Central memory CD8-positive, alpha-beta T cell (primary cell): ENCODE measurements around the gene ICOSLG.
"Not testable (repeated sequence)": the region's sequence is repeated elsewhere in the genome, so short reads cannot be mapped to it uniquely, and the experiment has no call there.

Experiments
- ATAC-seq: fragments of 150-1000 bp; cut with Tn5 transposase; replicated peaks from 2 replicates; pipeline ENCODE4 v1.10.0; 2022; ENCODE audit warnings: mild to moderate bottlenecking, moderate FRiP score, moderate number of reproducible peaks; ENCODE audit not compliant: poor library complexity, severe bottlenecking; ENCODE audit errors: extremely low read depth
- DNase-seq, 2 donors: peaks; one replicate each; pipeline ENCODE4 v3.0.0; 2021; ENCODE audit warnings: low spot score in 2 of 2
- H3K27ac Mint-ChIP-seq: one replicate; pipeline ENCODE4 v1.8.0; 2022; ENCODE audit warnings: low read depth, mild to moderate bottlenecking, moderate library complexity, mixed read lengths
- H3K27me3 Mint-ChIP-seq: one replicate; pipeline ENCODE4 v1.8.0; 2022; ENCODE audit warnings: mixed read lengths
- H3K36me3 Mint-ChIP-seq: one replicate; pipeline ENCODE4 v1.8.0; 2022; ENCODE audit warnings: mild to moderate bottlenecking, moderate library complexity, mixed read lengths; ENCODE audit not compliant: insufficient read depth
- H3K4me1 Mint-ChIP-seq: one replicate; pipeline ENCODE4 v1.8.0; 2022; ENCODE audit warnings: mixed read lengths
- H3K4me3 Mint-ChIP-seq: one replicate; pipeline ENCODE4 v1.8.0; 2022; ENCODE audit warnings: mild to moderate bottlenecking, moderate library complexity, mixed read lengths
- H3K9me3 Mint-ChIP-seq: one replicate; pipeline ENCODE4 v1.8.0; 2022; ENCODE audit warnings: mixed read lengths

ICOSLG gene

GRCh38 chr21:44176127-44176526 is 64.6 kb downstream of the ICOSLG start:
- not testable (repeated sequence) for H3K27me3 Mint-ChIP-seq, ATAC-seq, H3K4me3 Mint-ChIP-seq, H3K27ac Mint-ChIP-seq, H3K9me3 Mint-ChIP-seq, DNase-seq, H3K4me1 Mint-ChIP-seq, H3K36me3 Mint-ChIP-seq

GRCh38 chr21:44175189-44175588 is 65.6 kb downstream of the ICOSLG start:
- H3K27ac Mint-ChIP-seq, H3K4me3 Mint-ChIP-seq, H3K4me1 Mint-ChIP-seq, DNase-seq, H3K36me3 Mint-ChIP-seq, H3K9me3 Mint-ChIP-seq, H3K27me3 Mint-ChIP-seq: not testable (repeated sequence)
- ATAC-seq, result peak; percentile 40
